ENCODE data around the gene ZNF773. TPM values are rescaled to one million over a fixed set of nuclear protein-coding genes. Genes with fewer than 3 reads are reported as not detected.
A peak's percentile ranks its signal among the peaks of the same experiment; 100 is the strongest.
"Not testable (repeated sequence)": the region's sequence is repeated elsewhere in the genome, so short reads cannot be mapped to it uniquely, and the experiment has no call there.

The ZNF773 gene
- total RNA-seq, result 1 to 10 TPM; 5.7 to 7.2 TPM
- long read RNA-seq, donor 1, partial matches to known transcripts, result 0 of 3 reads
- long read RNA-seq, donor 1, other reads (novel, unspliced or antisense), result 1 of 3 reads
- long read RNA-seq, donor 2, transcript ZNF773-204 (4 exons, 2,019 nt), result major isoform, 18 of 34 reads
- long read RNA-seq, donor 2, transcript ZNF773-201 (4 exons, 2,206 nt), result minor isoform, 8 of 34 reads
- long read RNA-seq, donor 2, partial matches to known transcripts, result 2 of 34 reads
- long read RNA-seq, donor 2, other reads (novel, unspliced or antisense), result 6 of 34 reads

DNA sequence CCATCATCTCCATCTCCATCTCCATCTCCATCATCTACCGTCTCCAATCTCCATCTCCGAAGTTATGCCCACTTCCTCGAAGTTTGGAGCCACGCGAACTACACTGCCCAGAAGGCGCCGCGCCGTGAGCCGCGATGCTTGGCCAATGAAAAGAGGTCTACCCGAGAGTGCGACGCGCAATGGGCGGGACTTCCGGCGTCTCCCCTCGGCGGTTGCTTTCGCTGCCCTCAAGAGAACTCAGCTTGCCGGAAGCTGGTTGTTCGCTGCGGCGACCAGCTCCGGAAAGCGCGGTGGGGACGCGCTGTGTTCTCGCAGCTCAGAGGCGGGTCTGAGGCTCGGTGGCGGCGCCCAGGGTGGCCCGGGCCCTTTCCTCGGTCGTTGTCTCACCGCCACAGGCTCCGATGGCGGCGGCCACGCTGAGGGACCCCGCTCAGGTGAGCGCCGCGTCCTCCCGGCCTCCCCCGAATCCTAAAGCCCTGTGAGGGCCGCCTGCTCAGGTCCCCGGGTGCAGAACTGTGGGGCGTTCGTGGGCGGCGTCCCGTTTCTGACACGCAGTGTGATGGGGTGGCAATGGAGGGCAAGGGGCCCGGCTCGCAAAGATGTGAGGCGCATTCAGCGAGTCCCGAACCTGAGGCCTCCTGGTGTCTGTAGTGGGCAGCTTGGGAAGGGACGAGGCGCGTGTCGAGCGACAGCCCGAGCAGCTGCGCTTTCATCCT lies at the start of gene ZNF773:
Gene ZNF773 (plus strand): TSS at position 259 of the 716 bp plus-strand sequence. CDS start 143 bp downstream, at position 402.
- peak; percentile 99 for DNase-seq (ENCODE audit: low spot score)

DNA sequence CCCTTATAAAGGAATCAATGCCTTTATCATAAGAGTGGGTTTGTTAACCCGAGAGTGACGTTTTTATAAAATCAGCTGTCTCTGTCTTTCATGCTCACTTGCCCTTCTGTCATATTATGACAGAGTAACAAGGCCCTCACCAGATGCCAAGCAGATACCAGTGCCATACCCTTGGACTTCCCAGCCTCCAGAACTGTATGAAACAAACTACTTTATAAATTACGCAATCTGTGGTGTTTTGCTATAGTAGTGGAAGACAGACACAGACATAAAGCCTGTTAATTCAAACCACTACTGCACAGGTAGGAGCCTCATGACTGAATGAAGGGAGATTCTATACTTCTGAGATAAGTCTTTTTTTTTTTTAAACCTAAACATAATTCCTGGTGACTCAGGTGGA lies 47.4 kb upstream of the ZNF773 start:
- DNase-seq (ENCODE audit: low spot score), result no peak
- intact Hi-C loops (cut with DNase I), result no loop called here

More for the DNA sequence above, at the start of gene ZNF773:
- intact Hi-C loops (cut with DNase I), result not testable (repeated sequence)

DNA sequence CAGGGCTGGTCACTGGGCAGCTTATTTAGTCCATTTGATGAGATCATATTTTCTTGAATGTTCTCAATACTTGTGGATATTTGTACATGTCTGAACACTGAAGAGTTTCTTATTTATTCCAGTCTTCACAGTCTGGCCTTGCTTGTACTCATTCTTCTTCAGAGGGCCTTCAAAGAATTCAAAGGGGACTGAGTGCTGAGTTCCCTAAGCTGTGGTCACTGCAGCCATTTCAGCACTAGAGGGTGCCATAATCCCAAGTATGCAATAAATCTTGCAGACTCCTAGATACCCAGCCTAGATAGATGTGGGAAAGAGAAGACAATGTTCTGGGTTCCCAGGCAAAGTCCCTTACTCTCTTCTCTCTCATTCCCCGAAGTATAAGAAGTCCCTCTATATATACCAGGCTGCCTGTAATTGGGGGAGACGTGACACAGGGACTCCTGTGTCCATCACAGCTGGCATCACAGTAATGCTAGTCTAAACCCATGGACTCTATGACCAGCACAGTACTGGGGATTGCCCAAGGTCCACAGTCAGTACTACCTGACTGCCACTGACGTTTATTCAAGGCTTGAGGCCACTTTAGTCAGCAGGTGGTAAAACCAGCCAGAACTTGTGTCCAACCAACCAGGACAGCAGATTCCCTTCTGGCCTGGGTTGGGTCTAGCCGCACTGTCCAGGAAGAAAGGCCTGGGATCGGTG lies 33.9 kb upstream of the ZNF773 start:
- DNase-seq (ENCODE audit: low spot score), result no peak
- intact Hi-C loops (cut with DNase I), result no loop called here

DNA sequence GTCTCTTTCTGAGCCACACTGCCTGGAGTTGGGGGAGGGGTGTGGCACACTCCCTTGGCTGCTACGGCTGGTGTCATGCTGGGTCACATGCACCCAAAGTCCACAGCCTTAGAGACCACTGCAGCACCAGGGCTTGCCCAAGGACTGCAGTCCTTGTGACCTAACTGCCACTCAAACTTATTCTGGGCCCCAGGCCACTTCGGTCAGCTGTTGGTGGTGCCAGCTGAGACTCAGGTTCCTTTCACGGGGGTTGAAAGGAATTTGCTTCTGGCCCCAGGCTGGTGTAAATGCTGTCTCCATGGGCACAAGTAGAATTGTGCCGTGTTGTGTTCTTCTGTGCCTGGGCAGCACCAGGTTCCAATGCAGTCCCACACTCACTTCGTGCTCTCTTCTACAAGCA lies 33.2 kb upstream of the ZNF773 start:
- intact Hi-C loops (cut with DNase I), result no loop called here
- no peak for DNase-seq (ENCODE audit: low spot score)

DNA sequence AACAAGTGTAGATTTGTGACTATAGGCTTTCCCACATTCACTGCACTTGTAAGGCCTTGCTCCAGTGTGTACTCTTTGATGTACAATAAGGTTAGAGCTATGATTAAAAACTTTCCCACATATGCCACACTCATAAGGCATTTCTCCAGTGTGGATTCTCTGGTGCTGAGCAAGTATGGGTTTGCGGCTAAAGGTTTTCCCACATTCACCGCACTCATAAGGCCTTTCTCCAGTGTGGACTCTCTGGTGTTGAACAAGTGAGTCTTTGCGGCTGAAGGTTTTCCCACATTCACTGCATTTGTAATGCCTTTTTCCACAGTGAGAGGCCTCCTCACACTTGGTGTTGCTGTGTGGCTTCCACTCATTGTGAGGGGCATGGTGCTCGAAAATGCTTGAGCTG lies 26.1 kb upstream of the ZNF773 start:
- DNase-seq (ENCODE audit: low spot score), result no peak
- intact Hi-C loops (cut with DNase I), result no loop called here

DNA sequence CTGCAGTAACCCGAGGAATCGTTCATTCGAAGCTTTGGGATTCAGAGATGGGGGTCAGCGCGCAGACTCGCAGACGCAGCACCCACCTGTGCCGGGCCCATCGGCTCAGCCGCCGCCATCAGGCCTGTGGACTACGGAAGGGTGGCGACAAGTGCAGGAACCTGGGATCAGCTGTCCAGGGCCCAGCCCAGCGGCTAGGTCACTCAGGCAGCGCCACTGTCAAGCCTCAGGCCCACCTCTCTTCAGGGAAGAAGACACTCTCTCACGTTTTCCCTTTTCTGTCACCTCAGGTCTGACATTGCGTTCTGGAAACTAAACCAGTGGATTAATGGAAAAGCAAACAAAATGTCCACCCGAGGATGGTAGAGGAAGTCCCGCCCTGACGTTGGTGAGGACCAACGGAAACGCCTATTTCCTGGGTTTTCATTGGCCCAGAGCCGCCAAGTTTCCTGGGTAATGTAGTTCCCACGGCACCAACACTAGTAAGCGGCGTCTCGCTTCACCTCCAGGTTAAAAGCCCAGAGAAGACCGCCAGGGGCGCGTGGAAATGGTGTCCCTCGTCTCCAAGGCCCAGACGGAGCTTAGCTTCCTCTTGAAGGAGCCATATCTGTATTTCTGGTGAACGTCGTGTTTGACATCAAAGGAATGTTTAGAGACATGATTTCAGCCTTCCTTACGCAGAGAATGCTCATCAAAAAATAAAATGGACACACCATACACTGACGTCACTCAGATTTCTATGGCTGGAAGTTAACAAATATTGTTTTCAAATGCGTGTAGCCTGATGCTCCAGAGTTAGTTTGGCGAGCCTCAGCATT lies 22.3 kb upstream of the ZNF773 start, which contains the start of gene ZNF772:
Gene ZNF772 (minus strand): TSS at position 376 of the 818 bp plus-strand sequence. CDS start 257 bp downstream, at position 119.
- peak; percentile 95 for DNase-seq (ENCODE audit: low spot score)
- intact Hi-C loops (cut with DNase I), result no loop called here

DNA sequence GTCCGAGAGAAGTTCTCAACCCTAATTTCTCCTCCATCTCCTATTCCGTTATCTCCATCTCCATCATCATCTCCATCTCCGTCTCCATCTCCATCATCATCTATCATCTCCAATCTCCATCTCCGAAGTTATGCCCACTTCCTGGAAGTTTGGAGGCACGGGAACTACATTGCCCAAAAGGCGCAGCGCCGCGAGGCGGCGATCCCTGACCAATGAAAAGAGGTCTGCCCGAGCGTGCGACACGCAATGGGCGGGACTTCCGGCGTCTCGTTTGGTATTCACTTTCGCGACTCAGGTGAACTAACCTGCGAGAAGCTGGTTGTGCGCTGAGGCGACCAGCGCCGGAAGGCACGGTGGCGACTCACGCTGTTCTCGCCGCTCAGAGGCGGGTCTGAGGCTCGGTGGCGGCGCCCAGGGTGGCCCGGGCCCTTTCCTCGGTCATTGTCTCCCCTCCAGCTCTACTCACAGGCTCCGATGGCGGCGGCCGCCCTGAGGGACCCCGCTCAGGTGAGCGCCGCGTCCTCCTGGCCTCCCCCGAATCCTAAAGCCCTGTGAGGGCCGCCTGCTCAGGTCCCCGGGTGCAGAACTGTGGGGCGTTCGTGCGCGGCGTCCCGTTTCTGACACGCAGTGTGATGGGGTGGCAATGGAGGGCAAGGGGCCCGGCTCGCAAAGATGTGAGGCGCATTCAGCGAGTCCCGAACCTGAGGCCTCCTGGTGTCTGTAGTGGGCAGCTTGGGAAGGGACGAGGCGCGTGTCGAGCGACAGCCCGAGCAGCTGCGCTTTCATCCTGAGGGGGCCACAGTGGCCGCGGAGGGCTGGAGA lies 12.1 kb upstream of the ZNF773 start, which contains the start of gene ZNF419:
Gene ZNF419 (plus strand): TSS at position 274 of the 822 bp plus-strand sequence. CDS start 201 bp downstream, at position 475.
- intact Hi-C loops (cut with DNase I), result not testable (repeated sequence)
- peak; percentile 97 for DNase-seq (ENCODE audit: low spot score)

DNA sequence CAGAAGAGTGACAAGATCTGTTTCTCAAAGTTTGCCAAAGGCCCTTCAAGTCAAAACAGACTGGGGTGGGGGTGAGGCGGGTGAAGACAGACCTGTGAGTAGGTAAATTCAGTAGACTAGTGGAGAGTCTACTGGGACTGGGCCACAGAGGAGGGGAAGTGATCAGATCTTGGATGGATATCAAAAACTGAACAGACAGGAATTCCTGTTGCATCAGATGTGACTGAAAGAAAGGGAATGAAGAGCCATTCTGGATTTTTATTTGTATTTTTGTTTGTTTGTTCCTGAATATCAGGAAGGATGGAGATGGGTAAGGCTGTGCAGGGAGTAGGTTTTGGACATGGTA lies 11.5 kb upstream of the ZNF773 start:
- DNase-seq (ENCODE audit: low spot score); intact Hi-C loops (cut with DNase I): not testable (repeated sequence)

DNA sequence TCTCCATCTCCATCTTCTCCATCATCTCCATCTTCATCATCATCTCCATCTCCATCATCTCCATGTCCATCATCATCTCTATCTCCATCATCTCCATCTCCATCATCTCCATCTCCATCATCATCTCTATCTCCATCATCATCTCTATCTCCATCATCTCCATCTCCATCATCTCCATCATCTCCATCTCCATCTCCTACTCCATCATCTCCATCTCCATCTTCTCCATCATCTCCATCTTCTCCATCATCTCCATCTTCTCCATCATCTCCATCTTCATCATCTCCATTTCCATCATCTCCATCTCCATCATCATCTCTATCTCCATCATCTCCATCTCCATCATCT lies 432 bp upstream of the ZNF773 start:
- DNase-seq (ENCODE audit: low spot score); intact Hi-C loops (cut with DNase I): not testable (repeated sequence)

DNA sequence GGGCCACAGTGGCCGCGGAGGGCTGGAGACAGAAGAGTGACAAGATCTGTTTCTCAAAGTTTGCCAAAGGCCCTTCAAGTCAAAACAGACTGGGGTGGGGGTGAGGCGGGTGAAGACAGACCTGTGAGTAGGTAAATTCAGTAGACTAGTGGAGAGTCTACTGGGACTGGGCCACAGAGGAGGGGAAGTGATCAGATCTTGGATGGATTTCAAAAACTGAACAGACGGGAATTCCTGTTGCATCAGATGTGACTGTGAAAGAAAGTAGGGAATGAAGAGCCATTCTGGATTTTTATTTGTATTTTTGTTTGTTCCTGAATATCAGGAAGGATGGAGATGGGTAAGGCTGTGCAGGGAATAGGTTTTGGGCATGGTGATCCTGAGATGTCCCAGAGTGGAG lies 662 bp downstream of the ZNF773 start:
- intact Hi-C loops (cut with DNase I), result not testable (repeated sequence)

DNA sequence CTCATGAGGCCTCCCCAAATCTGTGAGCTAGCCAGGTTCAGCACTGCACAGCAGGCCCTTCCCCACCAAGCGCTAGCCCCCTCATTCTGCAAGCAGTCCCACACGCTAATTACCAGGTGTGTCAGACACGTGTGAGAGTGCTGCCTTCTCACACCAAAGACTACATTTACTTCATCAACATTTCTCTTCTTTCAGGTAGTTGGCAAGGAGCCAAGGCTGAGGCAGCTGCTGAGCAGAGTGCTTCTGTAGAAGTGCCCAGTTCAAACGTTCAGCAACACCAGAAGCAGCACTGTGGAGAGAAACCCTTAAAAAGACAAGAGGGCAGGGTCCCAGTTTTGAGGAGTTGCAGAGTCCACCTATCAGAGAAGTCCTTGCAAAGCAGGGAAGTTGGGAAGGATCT lies 6.4 kb downstream of the ZNF773 start:
- DNase-seq (ENCODE audit: low spot score), result no peak
- intact Hi-C loops (cut with DNase I), result no loop called here

More for the DNA sequence above, 662 bp downstream of the ZNF773 start:
- not testable (repeated sequence) for DNase-seq (ENCODE audit: low spot score)

DNA sequence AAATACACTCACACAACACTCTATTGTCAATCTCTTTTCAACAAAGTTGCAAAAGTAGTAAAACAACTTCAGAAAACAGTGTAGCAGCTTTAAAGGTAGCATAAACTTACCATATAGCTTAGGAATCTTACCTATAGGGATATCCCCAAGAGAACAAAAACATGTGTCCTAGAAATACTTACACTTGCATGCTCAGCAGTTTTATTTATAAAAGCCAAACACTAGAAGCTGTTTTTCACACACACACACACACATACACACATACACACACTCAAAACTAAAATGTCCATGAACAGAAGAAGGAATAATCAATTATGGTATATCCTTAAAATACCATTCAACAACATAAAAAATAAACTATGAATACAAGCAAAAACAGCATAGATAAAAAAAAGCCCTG lies 11.7 kb downstream of the ZNF773 start:
- intact Hi-C loops (cut with DNase I), result no loop called here

DNA sequence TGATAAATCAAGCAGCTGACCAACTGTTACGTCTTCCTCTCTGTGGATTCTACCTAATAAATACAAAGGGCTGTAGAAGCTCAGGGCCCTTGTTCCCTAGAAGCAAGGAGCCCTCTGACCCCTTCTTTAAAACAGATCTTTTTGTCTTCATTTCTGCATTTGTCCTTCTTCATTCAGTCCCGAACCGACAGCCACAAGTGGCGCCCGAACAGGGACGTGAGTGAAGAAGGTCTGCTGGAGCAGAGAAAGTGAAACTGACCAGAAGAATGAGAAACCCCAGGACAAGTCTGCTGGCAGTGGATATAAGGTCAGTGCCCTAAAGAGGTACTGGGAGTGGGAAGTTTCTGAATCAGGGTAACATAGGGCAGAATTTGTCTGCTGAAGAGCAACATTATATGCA lies 13.1 kb downstream of the ZNF773 start:
- intact Hi-C loops (cut with DNase I), result no loop called here
- no peak for DNase-seq (ENCODE audit: low spot score)

More for the DNA sequence above, 11.7 kb downstream of the ZNF773 start:
- no peak for DNase-seq (ENCODE audit: low spot score)

DNA sequence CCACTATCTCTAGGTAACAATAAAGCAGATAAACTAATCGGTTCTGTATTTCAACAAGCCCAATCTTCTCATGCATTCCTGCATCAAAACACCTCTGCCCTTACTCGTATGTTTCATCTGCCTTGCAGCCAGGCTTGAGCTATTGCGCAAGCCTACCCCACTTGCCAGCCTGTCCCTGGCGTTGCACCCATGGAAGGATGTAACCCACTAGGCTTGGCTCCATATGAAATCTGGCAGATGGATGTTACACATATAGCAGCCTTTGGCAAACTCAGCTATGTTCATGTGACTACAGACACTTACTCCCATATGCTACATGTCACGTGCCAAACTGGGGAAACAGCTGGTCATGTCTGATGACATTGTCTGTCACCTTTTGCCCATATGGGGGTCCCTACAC lies 15.5 kb downstream of the ZNF773 start:
- intact Hi-C loops (cut with DNase I), result no loop called here
- DNase-seq (ENCODE audit: low spot score), result no peak

DNA sequence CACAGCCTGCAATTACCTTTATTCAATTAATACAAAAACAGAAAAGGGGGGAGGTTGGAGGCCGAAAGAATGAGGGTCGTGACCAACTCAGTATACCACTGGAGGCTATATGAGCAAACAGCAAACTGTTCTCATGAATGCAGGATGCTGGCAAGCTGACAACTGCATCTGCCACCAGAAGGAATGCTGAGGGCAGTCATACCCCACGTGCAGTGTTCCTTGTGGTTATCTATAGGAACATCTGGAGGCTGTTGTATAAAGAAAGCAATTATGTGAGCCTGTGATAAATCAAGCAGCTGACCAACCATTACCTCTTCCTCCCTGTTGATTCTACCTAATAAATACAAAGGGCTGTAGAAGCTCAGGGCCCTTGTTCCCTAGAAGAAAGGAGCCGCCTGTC lies 18.3 kb downstream of the ZNF773 start:
- intact Hi-C loops (cut with DNase I); DNase-seq (ENCODE audit: low spot score): not testable (repeated sequence)

DNA sequence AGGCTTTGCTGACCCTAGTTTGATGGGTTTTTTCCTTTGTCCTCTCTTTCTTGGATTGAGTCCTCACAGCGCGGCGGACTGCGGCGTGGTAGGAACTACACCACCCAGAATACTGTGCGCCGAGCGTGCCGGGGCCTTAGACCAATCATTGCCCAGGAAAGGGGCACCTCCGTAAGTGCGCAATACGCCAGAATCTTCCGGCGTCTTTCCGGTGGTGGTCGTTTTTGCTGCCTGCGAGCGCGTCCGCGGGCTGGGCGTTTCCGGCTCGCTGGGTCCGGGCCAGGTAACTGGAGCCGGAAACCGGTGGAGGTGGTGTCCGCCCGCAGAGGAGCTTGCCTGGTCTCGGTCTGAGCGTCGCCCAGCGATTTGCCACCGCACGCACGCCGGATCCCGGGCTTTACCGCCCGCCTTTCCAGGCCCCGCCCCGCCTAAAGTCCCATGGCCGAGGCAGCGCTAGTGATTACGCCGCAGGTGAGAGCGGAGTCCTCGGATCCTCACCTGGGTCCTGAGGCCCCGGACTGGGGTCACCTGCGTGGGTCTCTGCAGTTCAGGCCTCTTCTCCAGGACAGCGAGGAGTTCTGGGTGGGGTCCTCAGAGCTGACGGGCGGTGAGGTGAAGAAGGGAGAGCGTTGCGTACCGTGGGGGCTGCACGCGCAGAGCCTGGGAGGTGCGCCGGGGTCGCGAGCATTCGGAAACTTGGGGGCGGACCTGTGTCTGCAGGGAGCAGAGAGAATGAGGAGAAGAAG lies 27.6 kb downstream of the ZNF773 start, which contains the start of gene ZNF549:
Gene ZNF549 (plus strand): TSS at position 221 of the 746 bp plus-strand sequence. CDS start 218 bp downstream, at position 439.
- DNase-seq (ENCODE audit: low spot score), result peak; percentile 96
- intact Hi-C loops (cut with DNase I), result no loop called here

DNA sequence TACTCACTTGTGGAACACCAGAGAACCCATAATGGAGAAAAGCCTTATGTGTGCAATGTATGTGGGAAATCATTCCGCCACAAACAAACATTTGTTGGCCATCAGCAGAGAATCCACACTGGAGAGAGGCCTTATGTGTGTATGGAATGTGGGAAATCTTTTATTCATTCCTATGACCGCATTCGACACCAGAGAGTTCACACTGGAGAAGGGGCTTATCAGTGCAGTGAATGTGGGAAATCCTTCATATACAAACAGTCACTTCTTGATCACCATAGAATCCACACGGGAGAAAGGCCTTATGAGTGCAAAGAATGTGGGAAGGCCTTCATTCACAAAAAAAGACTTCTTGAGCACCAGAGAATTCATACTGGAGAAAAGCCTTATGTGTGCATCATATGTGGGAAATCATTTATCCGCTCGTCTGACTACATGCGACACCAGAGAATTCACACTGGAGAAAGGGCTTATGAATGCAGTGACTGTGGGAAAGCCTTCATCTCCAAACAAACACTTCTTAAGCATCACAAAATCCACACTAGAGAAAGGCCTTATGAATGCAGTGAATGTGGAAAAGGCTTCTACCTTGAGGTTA lies 38.3 kb downstream of the ZNF773 start:
- intact Hi-C loops (cut with DNase I), result no loop called here
- DNase-seq (ENCODE audit: low spot score), result no peak

Measured in posterior vena cava (tissue), 2 donors.